NCI-H2227 (cell line): ENCODE results near the gene NRAS.

Experiments used
- DNase-seq: peaks from one replicate; lab custom pipeline; 2025; ENCODE audit not compliant: unreplicated experiment; lab: John Stamatoyannopoulos, UW

NRAS gene

DNA sequence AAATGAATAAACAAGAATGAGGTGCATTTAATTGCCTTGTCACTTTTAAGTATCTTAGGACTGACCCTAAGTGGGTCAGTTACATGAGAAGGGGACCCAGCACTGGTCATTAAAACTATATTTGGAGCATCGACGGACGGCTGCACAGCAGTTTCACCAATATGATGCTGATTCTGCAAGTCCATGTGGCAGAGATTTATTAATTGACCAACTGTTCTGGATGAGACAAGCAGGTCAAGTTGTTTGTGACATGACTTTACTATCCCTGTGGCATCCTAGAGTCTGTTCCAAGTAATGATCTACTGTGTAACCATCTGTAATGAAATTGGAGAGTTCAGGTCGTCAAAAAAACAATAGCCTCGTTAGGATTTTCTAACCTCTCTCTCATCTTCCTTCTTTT, 30.7 kb downstream of the NRAS start:
- DNase-seq, result no peak

DNA sequence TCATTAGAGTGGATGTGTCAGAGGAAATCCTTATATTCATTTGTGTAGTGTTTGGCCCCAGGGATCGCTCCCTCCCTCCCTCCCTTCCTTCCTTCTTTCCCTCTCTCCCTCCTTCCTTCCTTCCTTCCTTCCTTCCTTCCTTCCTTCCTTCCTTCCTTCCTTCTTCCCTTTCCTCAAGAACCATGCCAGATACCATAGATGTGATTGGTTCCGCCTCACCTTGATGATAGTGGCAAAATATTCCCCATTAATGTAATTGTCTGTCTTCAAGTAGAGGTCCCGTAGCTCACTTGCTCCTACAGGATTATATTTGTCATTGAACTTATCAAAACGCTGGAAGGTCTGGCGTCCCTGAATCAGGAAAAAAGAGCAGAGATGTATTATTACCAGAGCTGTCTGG, 38.9 kb downstream of the NRAS start:
- no peak for DNase-seq

DNA sequence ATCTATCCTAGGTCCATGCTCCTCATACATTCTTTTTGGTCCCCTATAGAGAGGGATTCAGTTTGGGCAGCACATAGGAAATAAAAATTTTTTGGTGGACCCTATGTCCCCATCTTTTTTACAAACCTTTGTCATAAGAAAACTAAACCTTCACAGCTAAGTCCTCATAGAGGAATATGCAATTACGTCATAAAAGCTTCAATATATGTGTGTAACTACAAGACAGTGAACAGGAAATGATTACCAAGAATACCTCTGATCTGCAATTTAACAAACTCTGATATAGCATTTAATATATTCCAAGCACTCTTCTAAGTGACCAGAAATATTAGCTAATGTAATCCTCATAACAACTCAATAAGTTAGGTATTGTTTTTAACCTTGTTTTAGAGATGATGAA, 40.5 kb downstream of the NRAS start:
- no peak for DNase-seq

DNA sequence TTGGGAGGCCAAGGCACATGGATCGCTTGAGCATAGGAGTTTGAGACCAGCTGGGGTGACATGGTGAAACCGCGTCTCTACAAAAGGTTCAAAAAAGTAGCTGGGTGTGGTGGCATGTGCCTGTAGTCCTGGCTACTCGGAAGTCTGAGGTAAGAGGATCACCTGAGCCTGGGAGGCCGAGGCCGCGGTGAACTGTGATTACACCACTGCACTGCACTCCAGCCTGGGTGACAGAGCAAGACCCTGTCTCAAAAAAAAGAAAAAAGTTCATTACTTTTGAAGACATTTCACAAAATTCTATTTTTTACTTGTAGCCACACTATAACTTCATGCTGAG, 44.7 kb downstream of the NRAS start:
- no peak for DNase-seq

DNA sequence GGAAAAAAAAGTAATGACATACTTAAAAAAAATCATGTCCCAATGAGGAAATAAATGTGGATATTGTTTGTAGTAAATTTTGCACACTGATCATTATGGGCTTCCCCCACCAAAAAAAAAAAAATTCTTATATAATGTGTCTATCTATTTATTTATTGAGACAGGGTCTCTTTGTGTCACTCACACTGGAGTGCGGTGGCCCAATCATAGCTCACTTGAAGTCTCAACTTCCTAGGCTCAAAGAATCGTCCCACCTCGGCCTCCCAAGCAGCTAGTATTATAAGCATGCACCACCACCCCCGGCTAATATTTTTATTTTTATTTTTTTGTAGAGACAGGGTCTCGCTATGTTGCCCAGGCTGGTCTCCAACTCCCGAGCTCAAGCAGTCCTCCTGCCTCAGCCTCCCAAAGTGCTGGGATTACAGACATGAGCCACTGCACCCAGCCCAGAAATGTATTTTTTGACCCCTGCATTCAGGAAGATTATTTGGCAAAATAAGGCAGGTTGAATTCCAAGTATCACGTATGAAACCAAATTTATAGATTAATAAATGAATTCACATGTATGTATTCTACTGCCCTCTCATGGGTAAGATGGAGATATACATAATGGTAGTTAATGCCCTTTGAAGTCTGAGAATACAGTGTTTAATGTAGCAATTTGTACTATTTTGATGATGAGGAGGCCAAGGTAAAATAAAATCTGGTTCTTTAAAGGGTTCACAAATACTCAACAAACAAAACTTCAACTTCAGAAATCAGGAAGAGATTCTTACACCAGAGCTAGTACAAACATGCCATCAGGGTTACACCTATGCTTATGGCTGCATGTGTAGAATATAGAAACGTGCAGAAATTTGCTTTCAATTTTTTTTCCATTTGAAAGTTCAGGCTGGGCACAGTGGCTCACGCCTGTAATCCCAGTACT, 45.3 kb downstream of the NRAS start:
- DNase-seq, result peak; percentile 4

DNA sequence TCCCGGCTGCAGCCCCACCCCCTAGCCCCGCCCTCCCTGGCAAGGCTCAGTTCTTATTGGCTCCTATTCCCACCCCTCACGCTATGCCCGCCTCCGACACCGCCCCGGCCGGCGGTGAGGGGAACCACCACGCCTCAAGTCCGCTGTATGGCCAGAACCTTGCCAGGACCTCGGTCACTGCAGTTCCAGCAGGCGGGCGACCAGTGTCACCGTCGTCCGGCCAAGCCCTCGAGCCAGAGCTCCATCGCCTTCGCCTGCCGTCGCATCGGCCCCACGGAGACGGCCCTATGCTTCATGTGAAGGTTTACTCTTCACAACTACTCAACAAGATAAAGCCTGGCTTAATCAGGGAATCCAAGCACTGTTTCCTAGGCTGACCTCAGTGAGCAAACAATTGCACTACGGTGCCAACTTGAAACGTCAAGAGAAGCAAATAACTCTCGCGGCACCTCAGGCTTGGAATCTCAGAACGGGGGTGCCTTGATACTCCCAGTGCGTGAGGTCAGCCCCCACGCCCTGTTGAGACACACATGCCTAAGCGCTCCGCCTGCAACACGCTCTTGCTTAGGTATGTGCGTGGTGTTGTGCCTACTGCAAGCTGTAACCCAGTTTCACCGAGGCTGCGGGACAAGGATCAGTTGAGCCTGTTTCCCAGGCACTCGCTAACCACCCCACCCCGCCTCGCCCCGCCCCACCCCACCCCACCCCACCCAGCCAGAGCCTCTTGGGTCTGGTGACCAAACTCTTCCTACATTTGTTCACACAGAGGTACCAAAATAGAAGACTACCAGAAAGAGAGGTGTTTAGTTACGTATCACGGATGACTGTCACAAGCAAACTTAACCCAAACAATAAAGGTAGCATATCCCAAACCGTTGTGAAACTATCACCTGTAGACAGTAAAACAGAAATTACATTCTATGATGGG, 46.2 kb downstream of the NRAS start:
- peak; percentile 81 for DNase-seq

DNA sequence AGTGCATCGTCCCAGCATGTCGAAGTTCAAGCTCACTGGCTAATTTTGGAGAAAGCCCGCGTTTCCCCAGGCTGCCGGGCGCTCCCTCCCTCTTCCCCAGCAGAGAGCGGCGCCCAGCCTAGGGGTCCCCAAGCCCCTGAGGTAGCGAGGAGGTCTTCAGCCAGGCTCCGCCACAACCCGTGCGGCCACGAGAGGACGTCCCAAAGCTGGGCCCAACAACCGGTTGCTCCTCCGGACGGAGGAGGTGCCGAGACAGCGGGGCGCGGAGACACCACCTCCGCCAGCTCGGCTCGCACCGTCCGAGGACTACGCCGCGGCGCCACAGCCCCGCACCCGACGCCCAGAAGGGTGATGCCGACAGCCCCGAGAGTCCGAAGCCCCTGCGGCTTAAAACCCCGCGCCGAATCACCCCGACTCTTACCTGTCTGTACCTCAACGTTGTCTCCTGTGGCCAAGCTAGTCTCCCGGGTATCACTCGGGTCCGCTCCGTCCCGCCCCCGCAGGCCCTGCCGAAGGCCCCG, 46.9 kb downstream of the NRAS start, which contains the start of gene DENND2C:
DENND2C (minus strand) TSS at position 488 of the 521 bp plus-strand sequence. CDS start 44,065 bp downstream, outside the sequence.
- DNase-seq, result no peak

DNA sequence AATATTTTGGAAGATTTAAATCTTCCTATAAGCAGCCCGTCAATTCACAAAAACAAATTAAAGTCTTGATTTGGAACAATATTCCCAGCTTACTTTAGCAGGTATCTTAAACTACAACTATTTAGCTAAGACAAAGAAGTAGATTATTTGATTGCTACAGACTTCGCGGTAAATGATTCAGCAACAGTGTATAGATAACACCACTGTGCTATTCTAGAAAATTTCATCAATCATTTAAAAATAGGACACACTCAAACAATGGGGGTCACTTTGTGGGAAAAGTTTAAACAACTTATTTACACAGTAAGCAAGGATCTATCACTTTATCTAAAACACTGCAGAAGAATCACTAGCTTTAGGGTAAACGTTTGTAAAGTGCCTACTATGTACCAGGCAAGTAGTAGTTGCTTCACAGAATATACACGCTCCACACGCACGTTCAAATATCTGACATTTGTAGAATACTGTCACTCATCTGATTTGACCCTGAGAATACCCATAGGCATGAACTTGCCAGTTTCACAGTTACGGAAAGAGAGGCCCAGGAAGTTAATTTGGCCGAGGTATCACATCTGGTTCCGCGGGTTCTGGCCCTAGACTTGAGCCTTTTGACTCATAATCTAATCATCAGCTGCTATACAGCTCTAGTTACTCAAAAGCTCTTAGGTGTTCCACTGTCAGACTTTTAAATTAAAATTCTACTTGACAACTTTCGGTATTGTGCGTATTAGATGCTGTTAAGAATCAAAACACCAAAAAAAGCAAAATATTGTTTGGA, 47.6 kb downstream of the NRAS start:
- DNase-seq, result no peak

DNA sequence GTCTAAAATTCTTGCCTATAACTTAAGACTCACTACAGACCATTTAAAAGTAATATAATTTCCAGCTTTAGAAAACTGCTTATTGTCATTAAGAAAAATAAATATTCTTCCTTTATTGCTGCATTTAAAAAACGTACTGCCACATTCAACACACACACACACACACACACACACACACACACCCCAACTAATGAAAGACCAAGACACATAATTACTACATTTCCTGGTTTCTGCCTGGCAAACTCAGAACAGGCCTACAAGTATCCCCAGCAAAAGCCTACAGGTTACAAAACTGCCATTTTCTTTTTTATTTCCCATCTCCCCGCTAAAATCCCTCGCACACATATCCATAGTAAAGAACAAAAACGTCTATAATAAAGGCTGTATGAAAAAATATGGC, 48.2 kb downstream of the NRAS start:
- no peak for DNase-seq

DNA sequence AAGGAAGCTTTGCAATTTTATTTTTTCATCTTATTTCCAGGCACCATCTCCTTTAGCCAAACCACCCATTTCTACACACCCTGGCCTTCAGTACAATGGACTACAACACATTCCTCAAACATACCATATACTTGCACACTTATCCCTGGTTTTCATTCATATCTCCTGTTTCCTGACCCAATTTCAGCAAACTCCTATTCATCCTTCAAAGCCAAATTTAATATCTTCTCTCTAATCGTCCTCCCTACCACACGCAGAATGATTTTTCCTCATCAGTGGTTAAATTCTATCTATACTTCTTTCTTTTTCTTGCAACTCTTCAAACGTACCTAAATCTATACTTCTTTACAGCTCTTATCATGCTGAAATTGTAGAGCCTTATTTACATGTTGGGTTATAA, 49.6 kb downstream of the NRAS start:
- no peak for DNase-seq

DNA sequence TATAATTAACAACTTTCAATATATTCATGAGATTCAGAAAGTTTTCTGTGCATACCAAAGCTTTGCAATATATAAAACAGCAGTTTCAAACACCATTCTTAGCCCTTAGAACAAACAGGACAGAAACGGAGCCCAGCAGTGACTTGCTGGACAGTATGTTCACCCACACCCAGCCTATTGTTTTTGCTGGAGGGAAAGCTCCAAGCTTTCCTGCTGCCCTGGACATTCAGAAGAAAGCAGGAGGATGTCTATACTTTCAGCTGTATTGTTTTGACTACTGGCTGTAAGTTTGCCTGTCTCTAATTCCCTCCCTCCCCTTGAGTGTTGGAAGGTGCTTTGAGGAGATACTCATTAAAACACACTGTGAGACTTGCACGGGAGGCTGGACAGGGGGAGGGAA, 56.3 kb downstream of the NRAS start:
- no peak for DNase-seq
